Transverse colon (tissue), 4 donors: Measurements from ENCODE around the gene RBM20. TPM values are rescaled to one million over a fixed set of nuclear protein-coding genes. Genes with fewer than 3 reads are reported as not detected.

Experiments
- DNase-seq: peaks from one replicate; pipeline ENCODE4 v3.0.0-alpha.2; 2019
- H3K27ac ChIP-seq, 4 donors: fragments of 200-600 bp; sonication (generic); 2 replicates each; pipeline ENCODE4 v1.5.1; 2016 to 2018; ENCODE audit warnings: inconsistent platforms in 4 of 4
- H3K27me3 ChIP-seq: fragments of 200-600 bp; sonication (generic); 2 replicates; pipeline ENCODE4 v1.5.1; 2017; ENCODE audit warnings: inconsistent platforms
- H3K36me3 ChIP-seq, 4 donors: fragments of 200-600 bp; sonication (generic); 2 replicates each; pipeline ENCODE4 v1.5.1; 2017 to 2019; ENCODE audit warnings: inconsistent platforms in 4 of 4
- H3K4me1 ChIP-seq, 4 donors: fragments of 200-600 bp; sonication (generic); 2 replicates each; pipeline ENCODE4 v1.5.1; 2017 to 2020; ENCODE audit warnings: inconsistent platforms in 4 of 4
- H3K4me3 ChIP-seq, 4 donors: fragments of 200-600 bp; sonication (generic); 1 replicate in 1 of 4; 2 replicates in 3 of 4; pipeline versions ENCODE4 v1.5.1 to v1.6.1; 2017 to 2019; ENCODE audit warnings: inconsistent platforms in 4 of 4
- H3K9me3 ChIP-seq, 2 donors: fragments of 200-600 bp; sonication (generic); 2 replicates each; pipeline ENCODE4 v1.5.1; 2017 to 2019; ENCODE audit warnings: inconsistent platforms in 2 of 2
- CTCF ChIP-seq, 5 experiments: fragments of 200-600 bp in 3 of 5; fragments of 450-650 bp in 2 of 5; sonication (generic) in 3 of 5; IDR thresholded peaks; 1 replicate in 2 of 5; 2 replicates in 3 of 5; pipeline ENCODE4 v1.5.1; 2016 to 2017; ENCODE audit warnings: antibody characterized with exemption in 5 of 5, inconsistent platforms in 3 of 5, mild to moderate bottlenecking in 2 of 5, moderate library complexity in 1 of 5
- EP300 ChIP-seq: sonication (generic); formaldehyde crosslinking; IDR thresholded peaks from one replicate; pipeline ENCODE4 v1.6.1; 2017; ENCODE audit warnings: antibody characterized with exemption, low read depth
- POLR2A ChIP-seq: fragments of 450-650 bp; IDR thresholded peaks from one replicate; pipeline ENCODE4 v1.6.1; 2016; ENCODE audit warnings: antibody characterized with exemption, mild to moderate bottlenecking, moderate library complexity
- POLR2AphosphoS5 ChIP-seq, 3 donors: sonication (generic); formaldehyde crosslinking; IDR thresholded peaks; one replicate each; pipeline ENCODE4 v1.6.1; 2016; ENCODE audit warnings: antibody characterized with exemption in 3 of 3
- WGBS, 2 donors: methylation state at CpG; one replicate each; pipeline ENCODE4 v1.1.5; 2018; ENCODE audit warnings: low coverage in 1 of 2; 5-methylcytosine and 5-hydroxymethylcytosine counted together
- in situ Hi-C, 4 donors: fragments of 200-750 bp; cut with MboI; loops; one replicate each; pipeline versions ENCODE4 v1.15.0 to v1.15.1; 2017; ENCODE audit warnings: low sequenced_read_pairs in 3 of 4, low pct_ligation_motif_present in 1 of 4, low pct_unique_long_range_greater_than_20kb in 1 of 4
- intact Hi-C: fragments of 100-400 bp; cut with DNase I; formaldehyde crosslinking; loops from one replicate; pipeline ENCODE4 v1.15.1; 2023; ENCODE audit warnings: low total_unique reads
- total RNA-seq, 4 donors: library from RNA; depleted of rRNA; stranded (reverse); fragments of >200 nt; gene quantifications; one replicate each; pipeline ENCODE4 v1.1.0, GENCODE V29; 2016

Gene RBM20
- total RNA-seq, 4 donors from 2014 or later: 1.2 to 10.5 (median 2.9) TPM

GRCh38 chr10:110666673-110667072 is 22.5 kb downstream of the RBM20 start:
- intact Hi-C loops: no loop called here
- WGBS, 2 donors: 81% methylated on average over 3 of the region's 3 CpGs
- H3K4me1 ChIP-seq: peaks cover 0 to under 1% (median 0%) of the 10 kb centered on the region in 4 donors
- no peak overlapping the region for H3K4me3 ChIP-seq
- TF ChIP-seq POLR2A (no peak), POLR2AphosphoS5 (IDR thresholded peaks at IDR 0.05) (no peak)
- H3K27ac ChIP-seq: peak overlapping the region in 1 of 4 donors; percentile 49
- H3K36me3 ChIP-seq: no peaks in the 10 kb centered on the region
- peaks cover 20% of the 10 kb centered on the region for H3K27me3 ChIP-seq
- in situ Hi-C loops: no loop called here
- H3K9me3 ChIP-seq: no peaks in the 10 kb centered on the region
- DNase-seq: no peak

- Histone ChIP-seq H3K27me3 (peaks cover 23% of the 10 kb centered on the region), H3K27ac (peak overlapping the region in 3 of 4 donors; percentile 30 to 49 (median 49)), H3K9me3 (no peaks in the 10 kb centered on the region), H3K4me1 (peaks cover 0 to 9% (median 2%) of the 10 kb centered on the region in 4 donors), H3K4me3 (no peak overlapping the region), H3K36me3 (no peaks in the 10 kb centered on the region)
- 65 to 71% methylated on average over 4 to 9 of the region's 9 CpGs for WGBS, 2 donors
- in situ Hi-C loops (no loop called here), intact Hi-C loops (no loop called here)
- no peak for TF ChIP-seq EP300
- no peak for TF ChIP-seq POLR2AphosphoS5 (IDR thresholded peaks at IDR 0.05)
- no peak for TF ChIP-seq CTCF (IDR thresholded peaks at IDR 0.05)
- no peak for TF ChIP-seq POLR2A
- no peak for DNase-seq
Measured at GRCh38 chr10:110667620-110668343, 23.6 kb downstream of the RBM20 start.

GRCh38 chr10:110668443-110668842 is 24.3 kb downstream of the RBM20 start:
- no peaks in the 10 kb centered on the region for H3K36me3 ChIP-seq

GRCh38 chr10:110670335-110670734 is 26.2 kb downstream of the RBM20 start:
- no peak for DNase-seq
- intact Hi-C loops: no loop called here
- no peak for TF ChIP-seq CTCF (IDR thresholded peaks at IDR 0.05)
- no peak for TF ChIP-seq POLR2AphosphoS5 (IDR thresholded peaks at IDR 0.05)
- no peak for TF ChIP-seq POLR2A
- TF ChIP-seq EP300: no peak
- in situ Hi-C loops: loop anchor here in 1 of 4 donors (10.0 kb wide), 1 partner anchor 66 kb away; no protein-coding TSS in a partner anchor
- Histone ChIP-seq H3K27ac (peak overlapping the region in 3 of 4 donors; percentile 23 to 50 (median 43)), H3K36me3 (no peaks in the 10 kb centered on the region), H3K9me3 (no peaks in the 10 kb centered on the region), H3K27me3 (peaks cover 23% of the 10 kb centered on the region), H3K4me1 (peaks cover 0 to 11% (median 2%) of the 10 kb centered on the region in 4 donors), H3K4me3 (no peak overlapping the region)
- 82 to 87% methylated on average over 3 to 6 of the region's 6 CpGs for WGBS, 2 donors

More at GRCh38 chr10:110668443-110668842, 24.3 kb downstream of the RBM20 start:
- TF ChIP-seq CTCF (IDR thresholded peaks at IDR 0.05): no peak
- TF ChIP-seq EP300: no peak
- no peak for TF ChIP-seq POLR2A
- TF ChIP-seq POLR2AphosphoS5 (IDR thresholded peaks at IDR 0.05): no peak
- Histone ChIP-seq H3K9me3 (no peaks in the 10 kb centered on the region), H3K27ac (peak overlapping the region in 3 of 4 donors; percentile 30 to 49 (median 49)), H3K4me3 (no peak overlapping the region), H3K27me3 (peaks cover 23% of the 10 kb centered on the region), H3K4me1 (peaks cover 0 to 11% (median 2%) of the 10 kb centered on the region in 4 donors)
- DNase-seq: no peak
- in situ Hi-C loops (no loop called here), intact Hi-C loops (no loop called here)
- 62 to 79% methylated on average over 3 to 5 of the region's 5 CpGs for WGBS, 2 donors
